ENCODE data around the gene SAYSD1.

SAYSD1 gene

DNA sequence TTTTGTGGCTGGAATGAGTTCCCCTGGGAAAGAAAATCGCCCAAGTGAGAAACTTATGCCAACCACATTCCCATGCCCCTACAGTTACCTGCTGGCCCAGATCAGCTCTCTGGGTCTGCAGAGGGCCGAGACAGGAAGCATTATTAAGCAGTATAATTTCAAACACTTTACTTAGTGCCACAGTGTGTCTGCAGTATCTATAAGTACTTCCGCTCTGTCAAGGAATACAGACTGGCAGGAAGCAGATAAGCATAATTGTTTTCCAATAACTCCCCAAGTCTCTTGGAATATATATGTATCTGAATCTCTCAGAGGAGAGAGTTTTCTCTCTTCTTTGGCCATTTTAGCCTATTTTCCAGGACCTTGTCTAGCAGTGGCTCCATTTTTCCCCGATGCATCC lies 24.9 kb downstream of the SAYSD1 start:
- Histone ChIP-seq H3K23ac (ENCODE audit: low read length in 2 of 2) (no peak overlapping the region), H3K27ac (ENCODE audit: low read length, poor library complexity, severe bottlenecking) (no peak overlapping the region), H3K4ac (ENCODE audit: low read depth in 1 of 2, low read length in 2 of 2) (no peak overlapping the region), H3K27me3 (ENCODE audit: control insufficient read depth in 1 of 2, insufficient read depth in 1 of 2, low read length in 2 of 2) (peaks cover 5 to 44% of the 10 kb centered on the region in 2 experiments), H3K14ac (ENCODE audit: low read length in 2 of 2) (no peak overlapping the region), H2BK120ac (ENCODE audit: low read depth, low read length) (no peak overlapping the region), H3K4me3 (ENCODE audit: insufficient read depth in 1 of 2, low read depth in 1 of 2, low read length in 2 of 2) (no peak overlapping the region), H2AFZ (ENCODE audit: low read depth, low read length) (no peak overlapping the region), H3K9me3 (ENCODE audit: control insufficient read depth, low read length) (no peaks in the 10 kb centered on the region), H3K79me1 (replicated peaks; ENCODE audit: low read length, poor library complexity, severe bottlenecking) (no peaks in the 10 kb centered on the region), H2BK15ac (ENCODE audit: low read depth, poor library complexity, severe bottlenecking) (no peak overlapping the region), H2AK5ac (ENCODE audit: low read length, severe bottlenecking) (no peak overlapping the region), H3K4me1 (ENCODE audit: control insufficient read depth, insufficient read depth, low read depth, low read length) (no peaks in the 10 kb centered on the region), H4K91ac (ENCODE audit: low read length) (no peak overlapping the region), H2BK12ac (ENCODE audit: low read length in 2 of 2) (no peak overlapping the region), H3K9ac (ENCODE audit: low read length) (no peak overlapping the region), H3K18ac (ENCODE audit: low read depth in 1 of 2, low read length in 2 of 2) (no peak overlapping the region), H3K36me3 (ENCODE audit: control insufficient read depth in 1 of 2, insufficient read depth in 2 of 2, low read depth in 1 of 2, low read length in 2 of 2) (no peaks in the 10 kb centered on the region), H4K8ac (ENCODE audit: low read length) (no peak overlapping the region), H3K4me2 (ENCODE audit: low read length, poor library complexity, severe bottlenecking) (no peak overlapping the region), H2BK5ac (ENCODE audit: low read depth, low read length, poor library complexity, severe bottlenecking) (no peak overlapping the region)
- 60% methylated on average over 2 of the region's 4 CpGs for WGBS
- no peak for DNase-seq

GRCh38 chr6:39088331-39088730 lies 26.7 kb downstream of the SAYSD1 start:
- Histone ChIP-seq H3K9me3 (ENCODE audit: control insufficient read depth, low read length) (no peaks in the 10 kb centered on the region), H2BK5ac (ENCODE audit: low read depth, low read length, poor library complexity, severe bottlenecking) (no peak overlapping the region), H3K27me3 (ENCODE audit: control insufficient read depth in 1 of 2, insufficient read depth in 1 of 2, low read length in 2 of 2) (peaks cover 5 to 61% of the 10 kb centered on the region in 2 experiments), H3K9ac (ENCODE audit: low read length) (no peak overlapping the region), H3K18ac (ENCODE audit: low read depth in 1 of 2, low read length in 2 of 2) (no peak overlapping the region), H3K4me1 (ENCODE audit: control insufficient read depth, insufficient read depth, low read depth, low read length) (no peaks in the 10 kb centered on the region), H2BK15ac (ENCODE audit: low read depth, poor library complexity, severe bottlenecking) (no peak overlapping the region), H2AK5ac (ENCODE audit: low read length, severe bottlenecking) (no peak overlapping the region), H3K4me2 (ENCODE audit: low read length, poor library complexity, severe bottlenecking) (no peak overlapping the region), H4K8ac (ENCODE audit: low read length) (no peak overlapping the region), H3K14ac (ENCODE audit: low read length in 2 of 2) (no peak overlapping the region), H3K23ac (ENCODE audit: low read length in 2 of 2) (no peak overlapping the region), H3K4ac (ENCODE audit: low read depth in 1 of 2, low read length in 2 of 2) (no peak overlapping the region), H3K79me1 (replicated peaks; ENCODE audit: low read length, poor library complexity, severe bottlenecking) (no peaks in the 10 kb centered on the region), H3K4me3 (ENCODE audit: insufficient read depth in 1 of 2, low read depth in 1 of 2, low read length in 2 of 2) (no peak overlapping the region), H3K36me3 (ENCODE audit: control insufficient read depth in 1 of 2, insufficient read depth in 2 of 2, low read depth in 1 of 2, low read length in 2 of 2) (no peaks in the 10 kb centered on the region), H4K91ac (ENCODE audit: low read length) (no peak overlapping the region), H2BK12ac (ENCODE audit: low read length in 2 of 2) (no peak overlapping the region), H2BK120ac (ENCODE audit: low read depth, low read length) (no peak overlapping the region), H3K27ac (ENCODE audit: low read length, poor library complexity, severe bottlenecking) (no peak overlapping the region), H2AFZ (ENCODE audit: low read depth, low read length) (no peak overlapping the region)
- 0% methylated on average over 3 of the region's 4 CpGs for WGBS
- DNase-seq, result peak; percentile 59

DNA sequence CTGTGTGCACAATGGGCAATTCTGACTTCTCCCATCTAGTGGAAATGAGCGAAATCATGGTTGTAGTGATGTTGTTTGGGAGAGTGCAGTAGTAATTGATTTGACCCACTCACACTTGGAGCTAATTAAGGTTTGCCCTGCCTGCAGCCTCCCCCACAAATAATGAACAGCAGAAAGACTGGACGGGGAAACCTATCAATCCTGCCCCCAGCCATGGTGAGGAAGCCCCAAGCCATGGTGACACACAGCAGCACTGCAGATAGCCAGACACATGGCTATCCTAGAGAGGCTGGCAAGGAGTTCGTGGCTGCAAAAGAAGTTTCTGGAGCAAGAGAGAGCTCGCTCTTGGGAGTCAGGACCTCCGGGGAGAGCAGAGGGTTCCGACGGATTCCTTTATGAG lies 27.8 kb downstream of the SAYSD1 start:
- peaks cover 12 to 71% of the 10 kb centered on the region in 2 experiments for H3K27me3 ChIP-seq (ENCODE audit: control insufficient read depth in 1 of 2, insufficient read depth in 1 of 2, low read length in 2 of 2)
- no peak overlapping the region for H3K4ac ChIP-seq (ENCODE audit: low read depth in 1 of 2, low read length in 2 of 2)
- no peak overlapping the region for H2AFZ ChIP-seq (ENCODE audit: low read depth, low read length)
- no peak overlapping the region for H2BK12ac ChIP-seq (ENCODE audit: low read length in 2 of 2)
- no peaks in the 10 kb centered on the region for H3K4me1 ChIP-seq (ENCODE audit: control insufficient read depth, insufficient read depth, low read depth, low read length)
- no peak overlapping the region for H3K27ac ChIP-seq (ENCODE audit: low read length, poor library complexity, severe bottlenecking)
- H3K79me1 ChIP-seq (replicated peaks; ENCODE audit: low read length, poor library complexity, severe bottlenecking), result no peaks in the 10 kb centered on the region
- H3K9me3 ChIP-seq (ENCODE audit: control insufficient read depth, low read length), result no peaks in the 10 kb centered on the region
- H3K4me3 ChIP-seq (ENCODE audit: insufficient read depth in 1 of 2, low read depth in 1 of 2, low read length in 2 of 2), result no peak overlapping the region
- H4K91ac ChIP-seq (ENCODE audit: low read length), result no peak overlapping the region
- no peak overlapping the region for H3K23ac ChIP-seq (ENCODE audit: low read length in 2 of 2)
- no peak overlapping the region for H3K9ac ChIP-seq (ENCODE audit: low read length)
- H3K18ac ChIP-seq (ENCODE audit: low read depth in 1 of 2, low read length in 2 of 2), result no peak overlapping the region
- no peaks in the 10 kb centered on the region for H3K36me3 ChIP-seq (ENCODE audit: control insufficient read depth in 1 of 2, insufficient read depth in 2 of 2, low read depth in 1 of 2, low read length in 2 of 2)
- H2BK120ac ChIP-seq (ENCODE audit: low read depth, low read length), result no peak overlapping the region
- H4K8ac ChIP-seq (ENCODE audit: low read length), result no peak overlapping the region
- no peak overlapping the region for H3K4me2 ChIP-seq (ENCODE audit: low read length, poor library complexity, severe bottlenecking)
- no peak overlapping the region for H2AK5ac ChIP-seq (ENCODE audit: low read length, severe bottlenecking)
- no peak overlapping the region for H3K14ac ChIP-seq (ENCODE audit: low read length in 2 of 2)
- 86% methylated on average over 4 of the region's 7 CpGs for WGBS
- no peak overlapping the region for H2BK15ac ChIP-seq (ENCODE audit: low read depth, poor library complexity, severe bottlenecking)
- no peak for DNase-seq
- H2BK5ac ChIP-seq (ENCODE audit: low read depth, low read length, poor library complexity, severe bottlenecking), result no peak overlapping the region

GRCh38 chr6:39086711-39087110 lies 28.3 kb downstream of the SAYSD1 start:
- no peak overlapping the region for H3K23ac ChIP-seq (ENCODE audit: low read length in 2 of 2)
- H4K8ac ChIP-seq (ENCODE audit: low read length), result no peak overlapping the region
- H3K36me3 ChIP-seq (ENCODE audit: control insufficient read depth in 1 of 2, insufficient read depth in 2 of 2, low read depth in 1 of 2, low read length in 2 of 2), result no peaks in the 10 kb centered on the region
- H3K9me3 ChIP-seq (ENCODE audit: control insufficient read depth, low read length), result no peaks in the 10 kb centered on the region
- H3K27ac ChIP-seq (ENCODE audit: low read length, poor library complexity, severe bottlenecking), result no peak overlapping the region
- no peak overlapping the region for H3K9ac ChIP-seq (ENCODE audit: low read length)
- H3K4me2 ChIP-seq (ENCODE audit: low read length, poor library complexity, severe bottlenecking), result no peak overlapping the region
- H3K27me3 ChIP-seq (ENCODE audit: control insufficient read depth in 1 of 2, insufficient read depth in 1 of 2, low read length in 2 of 2), result peaks cover 17 to 76% of the 10 kb centered on the region in 2 experiments
- 83% methylated on average over 6 of the region's 6 CpGs for WGBS
- no peak for DNase-seq
- H2AK5ac ChIP-seq (ENCODE audit: low read length, severe bottlenecking), result no peak overlapping the region
- H4K91ac ChIP-seq (ENCODE audit: low read length), result no peak overlapping the region
- no peaks in the 10 kb centered on the region for H3K4me1 ChIP-seq (ENCODE audit: control insufficient read depth, insufficient read depth, low read depth, low read length)
- H3K4ac ChIP-seq (ENCODE audit: low read depth in 1 of 2, low read length in 2 of 2), result no peak overlapping the region
- H2BK5ac ChIP-seq (ENCODE audit: low read depth, low read length, poor library complexity, severe bottlenecking), result no peak overlapping the region
- H3K18ac ChIP-seq (ENCODE audit: low read depth in 1 of 2, low read length in 2 of 2), result no peak overlapping the region
- H2AFZ ChIP-seq (ENCODE audit: low read depth, low read length), result no peak overlapping the region
- H3K14ac ChIP-seq (ENCODE audit: low read length in 2 of 2), result no peak overlapping the region
- H2BK12ac ChIP-seq (ENCODE audit: low read length in 2 of 2), result no peak overlapping the region
- H3K79me1 ChIP-seq (replicated peaks; ENCODE audit: low read length, poor library complexity, severe bottlenecking), result no peaks in the 10 kb centered on the region
- no peak overlapping the region for H3K4me3 ChIP-seq (ENCODE audit: insufficient read depth in 1 of 2, low read depth in 1 of 2, low read length in 2 of 2)
- no peak overlapping the region for H2BK120ac ChIP-seq (ENCODE audit: low read depth, low read length)
- no peak overlapping the region for H2BK15ac ChIP-seq (ENCODE audit: low read depth, poor library complexity, severe bottlenecking)
